ENCODE data around the gene COL15A1. TPM values are rescaled to one million over a fixed set of nuclear protein-coding genes. Genes with fewer than 3 reads are reported as not detected.

The COL15A1 gene
- total RNA-seq, 4 donors from 2014 or later = 134 to 256 (median 145) TPM

DNA sequence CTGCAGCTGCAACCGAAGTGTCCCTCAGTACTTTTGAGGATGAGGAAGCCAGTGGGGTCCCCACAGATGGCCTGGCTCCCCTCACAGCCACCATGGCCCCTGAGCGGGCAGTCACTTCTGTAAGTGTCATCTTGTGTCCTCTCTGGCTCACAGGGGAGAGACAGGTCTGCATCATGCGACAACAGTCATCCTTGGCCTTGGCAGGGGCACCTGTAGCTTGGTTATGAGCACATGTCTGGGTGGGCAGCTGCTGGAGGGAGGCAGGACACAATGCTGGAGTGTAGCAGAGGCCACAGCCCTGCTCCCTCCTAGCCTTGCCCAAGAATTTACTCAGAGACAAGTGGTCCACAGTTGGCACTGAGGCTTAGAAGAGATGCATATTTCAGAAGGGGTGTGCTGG, 71.7 kb downstream of the COL15A1 start:
- peaks cover 20 to 78% (median 44%) of the 10 kb centered on the region in 4 donors for H3K36me3 ChIP-seq
- no CpG with 5 or more reads among the region's 3 CpGs for WGBS
- DNase-seq (ENCODE audit: extremely low spot score) = no peak
- no peaks in the 10 kb centered on the region for H3K27me3 ChIP-seq
- H3K9me3 ChIP-seq = no peaks in the 10 kb centered on the region
- H3K27ac ChIP-seq (replicated peaks in 1 of 4) = peak overlapping the region in 1 of 4 donors; percentile 11
- intact Hi-C loops (cut with DNase I) = no loop called here
- TF ChIP-seq EP300 (IDR thresholded peaks at IDR 0.05) = no peak
- TF ChIP-seq, protein P1, sequence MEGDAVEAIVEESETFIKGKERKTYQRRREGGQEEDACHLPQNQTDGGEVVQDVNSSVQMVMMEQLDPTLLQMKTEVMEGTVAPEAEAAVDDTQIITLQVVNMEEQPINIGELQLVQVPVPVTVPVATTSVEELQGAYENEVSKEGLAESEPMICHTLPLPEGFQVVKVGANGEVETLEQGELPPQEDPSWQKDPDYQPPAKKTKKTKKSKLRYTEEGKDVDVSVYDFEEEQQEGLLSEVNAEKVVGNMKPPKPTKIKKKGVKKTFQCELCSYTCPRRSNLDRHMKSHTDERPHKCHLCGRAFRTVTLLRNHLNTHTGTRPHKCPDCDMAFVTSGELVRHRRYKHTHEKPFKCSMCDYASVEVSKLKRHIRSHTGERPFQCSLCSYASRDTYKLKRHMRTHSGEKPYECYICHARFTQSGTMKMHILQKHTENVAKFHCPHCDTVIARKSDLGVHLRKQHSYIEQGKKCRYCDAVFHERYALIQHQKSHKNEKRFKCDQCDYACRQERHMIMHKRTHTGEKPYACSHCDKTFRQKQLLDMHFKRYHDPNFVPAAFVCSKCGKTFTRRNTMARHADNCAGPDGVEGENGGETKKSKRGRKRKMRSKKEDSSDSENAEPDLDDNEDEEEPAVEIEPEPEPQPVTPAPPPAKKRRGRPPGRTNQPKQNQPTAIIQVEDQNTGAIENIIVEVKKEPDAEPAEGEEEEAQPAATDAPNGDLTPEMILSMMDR (IDR thresholded peaks at IDR 0.05) = no peak
- H3K4me3 ChIP-seq = no peak overlapping the region
- peaks cover 0 to 12% (median 5%) of the 10 kb centered on the region in 4 donors for H3K4me1 ChIP-seq

DNA sequence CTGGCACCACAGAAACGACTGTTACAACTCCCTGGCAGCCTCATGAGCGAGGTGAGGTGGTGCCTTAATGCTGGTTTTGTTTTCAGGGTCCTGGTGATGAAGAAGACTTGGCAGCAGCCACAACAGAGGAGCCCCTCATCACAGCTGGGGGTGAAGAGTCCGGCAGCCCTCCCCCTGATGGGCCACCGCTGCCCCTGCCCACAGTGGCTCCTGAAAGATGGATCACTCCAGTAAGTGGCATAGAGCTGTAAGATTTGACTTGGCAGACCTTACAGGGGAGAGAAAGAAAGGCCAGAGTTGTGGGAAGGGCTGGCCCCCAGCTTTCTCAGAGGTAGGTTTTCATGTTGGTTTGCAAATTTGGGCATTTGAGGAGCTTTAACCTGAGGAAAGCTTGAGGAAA, 72.2 kb downstream of the COL15A1 start:
- WGBS = 92% methylated on average over 4 of the region's 4 CpGs
- no peak for TF ChIP-seq POLR2A (IDR thresholded peaks at IDR 0.05; ENCODE audit: low read depth)
- no peak overlapping the region for H3K4me3 ChIP-seq

DNA sequence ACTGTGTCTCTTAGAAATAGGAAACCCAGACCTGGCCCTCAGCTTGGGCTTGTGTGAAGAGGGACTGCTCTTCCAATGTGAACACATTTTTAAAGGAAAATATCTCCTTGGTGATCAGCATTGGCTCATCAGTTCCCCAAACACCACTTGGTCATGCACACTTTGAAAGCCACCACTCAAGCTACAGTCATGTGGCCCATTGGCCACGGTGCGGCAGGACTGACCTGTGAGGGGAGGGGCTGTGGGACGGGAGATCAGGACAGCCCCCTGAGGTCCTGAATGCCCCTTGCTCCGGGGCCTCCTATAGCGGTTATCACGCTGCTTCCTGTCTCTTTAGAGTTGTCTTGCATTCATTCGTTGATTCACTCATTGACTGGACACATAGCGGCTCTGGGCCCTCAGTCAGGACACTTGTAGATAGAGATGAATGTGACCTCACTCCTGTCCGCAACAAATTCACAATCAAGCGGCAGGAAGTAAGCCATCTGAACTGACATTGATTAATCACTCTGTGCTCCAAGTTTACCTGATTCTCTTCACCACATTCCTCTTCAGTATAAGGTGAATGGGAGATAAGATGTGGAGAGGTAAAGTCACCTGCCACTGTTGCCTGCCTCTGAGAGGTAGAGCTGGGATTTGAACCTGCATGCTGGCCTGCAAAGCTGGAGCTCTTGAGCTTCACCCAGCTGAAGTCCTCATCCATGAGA, 73.1 kb downstream of the COL15A1 start:
- 92% methylated on average over 10 of the region's 10 CpGs for WGBS
- no peak for DNase-seq (ENCODE audit: extremely low spot score)
- H3K4me1 ChIP-seq = peaks cover 0 to 18% (median 6%) of the 10 kb centered on the region in 4 donors
- H3K4me3 ChIP-seq = no peak overlapping the region
- no peak for TF ChIP-seq POLR2A (IDR thresholded peaks at IDR 0.05; ENCODE audit: low read depth)
- TF ChIP-seq, protein P1 (IDR thresholded peaks at IDR 0.05) = no peak
- no peak for TF ChIP-seq POLR2AphosphoS5 (IDR thresholded peaks at IDR 0.05)
- TF ChIP-seq EP300 (IDR thresholded peaks at IDR 0.05) = no peak
- H3K9me3 ChIP-seq = no peaks in the 10 kb centered on the region
- intact Hi-C loops (cut with DNase I) = no loop called here
- peaks cover 33 to 88% (median 56%) of the 10 kb centered on the region in 4 donors for H3K36me3 ChIP-seq
- H3K27ac ChIP-seq (replicated peaks in 1 of 4) = no peak overlapping the region
- H3K27me3 ChIP-seq = no peaks in the 10 kb centered on the region

More for the DNA sequence above, 72.2 kb downstream of the COL15A1 start:
- no peak for DNase-seq (ENCODE audit: extremely low spot score)
- H3K9me3 ChIP-seq = no peaks in the 10 kb centered on the region
- intact Hi-C loops (cut with DNase I) = no loop called here
- no peak overlapping the region for H3K27ac ChIP-seq (replicated peaks in 1 of 4)
- H3K27me3 ChIP-seq = no peaks in the 10 kb centered on the region
- peaks cover 0 to 12% (median 5%) of the 10 kb centered on the region in 4 donors for H3K4me1 ChIP-seq
- peaks cover 23 to 79% (median 46%) of the 10 kb centered on the region in 4 donors for H3K36me3 ChIP-seq

DNA sequence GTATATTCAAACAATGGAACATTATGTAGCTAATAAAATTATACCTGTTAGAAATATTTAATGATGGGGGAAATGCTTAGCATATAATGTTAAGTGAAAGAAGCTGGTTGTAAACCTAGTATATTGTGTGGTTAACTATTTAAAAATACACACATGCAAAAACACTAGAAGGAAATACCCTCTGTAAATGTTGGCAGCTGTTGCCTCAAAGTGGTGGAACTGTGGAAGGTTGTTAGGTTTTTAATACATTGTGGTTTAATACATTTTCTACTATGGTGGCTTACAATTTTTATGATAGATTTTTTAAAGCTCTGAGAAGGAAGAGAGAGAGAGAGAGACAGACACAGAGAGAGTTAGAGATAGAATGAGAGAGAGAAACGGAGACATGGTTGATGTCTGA, 74.9 kb downstream of the COL15A1 start:
- Histone ChIP-seq H3K4me3 (no peak overlapping the region), H3K4me1 (peaks cover 0 to 30% (median 17%) of the 10 kb centered on the region in 4 donors), H3K27me3 (no peaks in the 10 kb centered on the region), H3K36me3 (peaks cover 47 to 96% (median 68%) of the 10 kb centered on the region in 4 donors), H3K9me3 (no peaks in the 10 kb centered on the region), H3K27ac (replicated peaks in 1 of 4) (peak overlapping the region in 3 of 4 donors; percentile 43 to 64 (median 49))
- TF ChIP-seq POLR2AphosphoS5 (IDR thresholded peaks at IDR 0.05) (no peak), POLR2A (IDR thresholded peaks at IDR 0.05; ENCODE audit: low read depth) (no peak), EP300 (IDR thresholded peaks at IDR 0.05) (no peak)
- TF ChIP-seq, protein P1 (IDR thresholded peaks at IDR 0.05) = no peak
- intact Hi-C loops (cut with DNase I) = no loop called here
- DNase-seq (ENCODE audit: extremely low spot score) = no peak
- 85% methylated on average over 1 of the region's 1 CpG for WGBS

DNA sequence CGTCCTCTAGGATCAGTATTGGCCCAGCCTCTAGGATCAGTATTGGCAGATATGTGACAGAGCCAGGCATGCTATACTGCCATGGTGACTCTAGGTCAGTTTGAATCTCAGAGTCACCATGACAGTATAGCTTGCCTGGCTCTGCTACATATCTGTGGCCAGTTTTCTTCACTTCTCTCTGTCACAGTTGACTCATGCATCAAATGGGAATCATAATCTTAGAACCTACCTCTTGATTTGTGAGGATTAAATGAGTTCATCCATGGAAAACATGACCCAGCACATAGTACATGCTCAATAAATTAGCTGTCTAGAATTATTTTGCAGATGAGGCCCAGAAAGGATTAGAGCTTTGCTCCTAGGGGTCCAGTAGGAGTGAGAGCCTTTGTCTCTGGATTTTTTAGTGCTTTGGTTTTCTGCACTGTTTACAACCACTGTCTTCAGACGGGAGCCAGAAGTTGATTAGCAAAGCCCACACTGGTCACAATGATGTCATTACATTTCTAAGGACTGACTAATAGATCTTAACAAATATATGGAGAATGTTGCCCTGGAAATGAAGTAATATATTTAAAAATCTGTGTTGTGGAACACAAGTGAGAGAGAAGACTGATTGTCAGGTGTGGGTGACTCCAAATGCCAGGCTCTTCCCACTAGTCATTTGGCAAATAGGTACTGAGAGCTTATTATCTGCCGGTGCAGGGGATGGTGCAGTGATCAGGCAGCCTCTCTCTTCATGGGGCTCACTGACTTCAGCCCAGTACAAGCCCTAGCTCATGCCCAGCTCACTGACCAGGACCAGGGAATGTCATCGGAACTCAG, 76.0 kb downstream of the COL15A1 start:
- Histone ChIP-seq H3K4me1 (peaks cover 0 to 33% (median 20%) of the 10 kb centered on the region in 4 donors), H3K4me3 (no peak overlapping the region), H3K36me3 (peaks cover 48 to 95% (median 75%) of the 10 kb centered on the region in 4 donors), H3K27ac (replicated peaks in 1 of 4) (peak overlapping the region; percentile 49 to 71 (median 62)), H3K27me3 (no peaks in the 10 kb centered on the region), H3K9me3 (no peaks in the 10 kb centered on the region)
- intact Hi-C loops (cut with DNase I) = no loop called here
- no peak for DNase-seq (ENCODE audit: extremely low spot score)
- 66% methylated on average over 4 of the region's 4 CpGs for WGBS
- no peak for TF ChIP-seq POLR2A (IDR thresholded peaks at IDR 0.05; ENCODE audit: low read depth)
- TF ChIP-seq EP300 (IDR thresholded peaks at IDR 0.05) = no peak
- TF ChIP-seq, protein P1 (IDR thresholded peaks at IDR 0.05) = no peak
- peak in 1 of 2 donors; percentile 52 for TF ChIP-seq POLR2AphosphoS5 (IDR thresholded peaks at IDR 0.05)

Data from esophagus muscularis mucosa (tissue), 4 donors.